Lower lobe of right lung (tissue), 2 donors: ENCODE measurements around the gene BHLHE23. TPM values are rescaled to one million over a fixed set of nuclear protein-coding genes. Genes with fewer than 3 reads are reported as not detected.

ENCODE experiments used
- ATAC-seq, 2 donors: fragments of 200-7000 bp; cut with Tn5 transposase; one replicate each; pipeline ENCODE4 v1.9.1; 2020 to 2022; ENCODE audit warnings: mild to moderate bottlenecking in 2 of 2, moderate library complexity in 2 of 2
- DNase-seq: peaks from one replicate; pipeline ENCODE4 v3.0.0-alpha.2; 2020
- H3K27ac ChIP-seq: fragments of 200-600 bp; one replicate; pipeline ENCODE4 v1.8.0; 2022
- H3K27me3 ChIP-seq: fragments of 200-600 bp; one replicate; pipeline ENCODE4 v1.8.0; 2022; ENCODE audit warnings: low read depth
- H3K36me3 ChIP-seq: fragments of 200-600 bp; one replicate; pipeline ENCODE4 v1.8.0; 2022; ENCODE audit warnings: mild to moderate bottlenecking
- H3K4me1 ChIP-seq: fragments of 200-600 bp; one replicate; pipeline ENCODE4 v1.8.0; 2022
- H3K4me3 ChIP-seq: fragments of 200-600 bp; one replicate; pipeline ENCODE4 v1.8.0; 2022; ENCODE audit warnings: mild to moderate bottlenecking
- H3K9me3 ChIP-seq: fragments of 200-600 bp; one replicate; pipeline ENCODE4 v1.8.0; 2022
- CTCF ChIP-seq: fragments of 200-600 bp; IDR thresholded peaks from one replicate; pipeline ENCODE4 v1.8.0; 2022; ENCODE audit warnings: antibody characterized with exemption, mild to moderate bottlenecking
- intact Hi-C: fragments of 100-400 bp; cut with DNase I; formaldehyde crosslinking; loops from one replicate; pipeline ENCODE4 v1.11.0; 2022
- total RNA-seq: library from RNA; stranded (reverse); fragmentation: NEBNext Ultra II Directional; extraction: Animal tissue kit (Norgen Biotek cat#: 25700); gene quantifications from one replicate; pipeline ENCODE4 v1.2.1, GENCODE V29; 2021
- donor health status: DM: no; HTN: yes; CAD: no; lungs with severe emphysema.

The BHLHE23 gene
- total RNA-seq, 1 donor from 2014 or later = not detected

- H3K36me3 ChIP-seq = no peaks in the 10 kb centered on the region
- ATAC-seq = no peak
- H3K4me1 ChIP-seq = peaks cover 8% of the 10 kb centered on the region
- peak; percentile 34 for DNase-seq
- intact Hi-C loops = no loop called here
- no peak overlapping the region for H3K4me3 ChIP-seq
- H3K27ac ChIP-seq = no peak overlapping the region
- no peak for TF ChIP-seq CTCF
- H3K9me3 ChIP-seq = no peaks in the 10 kb centered on the region
- H3K27me3 ChIP-seq = peaks cover 85% of the 10 kb centered on the region
These were observed 14.9 kb upstream of the BHLHE23 start for GRCh38 chr20:63021356-63022321.

GRCh38 chr20:63020681-63021080 is 13.9 kb upstream of the BHLHE23 start:
- H3K27ac ChIP-seq = no peak overlapping the region
- no peak for TF ChIP-seq CTCF
- peaks cover 84% of the 10 kb centered on the region for H3K27me3 ChIP-seq
- intact Hi-C loops = no loop called here
- no peak for ATAC-seq
- peak; percentile 18 for DNase-seq
- H3K9me3 ChIP-seq = no peaks in the 10 kb centered on the region
- H3K4me1 ChIP-seq = peaks cover 4% of the 10 kb centered on the region
- no peaks in the 10 kb centered on the region for H3K36me3 ChIP-seq
- H3K4me3 ChIP-seq = no peak overlapping the region

- DNase-seq = no peak
- Histone ChIP-seq H3K9me3 (no peaks in the 10 kb centered on the region), H3K27me3 (peaks cover 81% of the 10 kb centered on the region), H3K4me1 (no peaks in the 10 kb centered on the region), H3K27ac (no peak overlapping the region), H3K36me3 (no peaks in the 10 kb centered on the region), H3K4me3 (no peak overlapping the region)
- peak in 1 of 2 donors; percentile 4 for ATAC-seq
- intact Hi-C loops = no loop called here
- no peak for TF ChIP-seq CTCF
These were observed 11.2 kb upstream of the BHLHE23 start for GRCh38 chr20:63017826-63018411.

- H3K9me3 ChIP-seq = no peaks in the 10 kb centered on the region
- intact Hi-C loops = no loop called here
- DNase-seq (peak; percentile 36), ATAC-seq (peak in 1 of 2 donors; percentile 21)
- no peaks in the 10 kb centered on the region for H3K4me1 ChIP-seq
- no peaks in the 10 kb centered on the region for H3K36me3 ChIP-seq
- TF ChIP-seq CTCF = no peak
- H3K27me3 ChIP-seq = peaks cover 81% of the 10 kb centered on the region
- H3K27ac ChIP-seq = no peak overlapping the region
- H3K4me3 ChIP-seq = no peak overlapping the region
These were observed 10.5 kb upstream of the BHLHE23 start for GRCh38 chr20:63017076-63017825.

GRCh38 chr20:63016514-63017075 is 9.8 kb upstream of the BHLHE23 start:
- H3K9me3 ChIP-seq = no peaks in the 10 kb centered on the region
- ATAC-seq (no peak), DNase-seq (peak; percentile 20)
- intact Hi-C loops = no loop called here
- no peaks in the 10 kb centered on the region for H3K4me1 ChIP-seq
- H3K36me3 ChIP-seq = no peaks in the 10 kb centered on the region
- TF ChIP-seq CTCF = no peak
- H3K4me3 ChIP-seq = no peak overlapping the region
- H3K27ac ChIP-seq = no peak overlapping the region
- H3K27me3 ChIP-seq = peaks cover 82% of the 10 kb centered on the region
